NT2/D1 (cell line): ENCODE results near the gene OTOP2.
"Not testable (repeated sequence)": the region's sequence is repeated elsewhere in the genome, so short reads cannot be mapped to it uniquely, and the experiment has no call there.

ENCODE experiments used
- YY1 ChIP-seq: IDR thresholded peaks from 2 replicates; pipeline ENCODE4 v1.6.1; 2011; ENCODE audit not compliant: insufficient read length, insufficient read depth
- ZNF274 ChIP-seq: IDR thresholded peaks from 2 replicates; pipeline ENCODE4 v1.6.1; 2011; ENCODE audit warnings: mild to moderate bottlenecking, low read depth, low read length

- not testable (repeated sequence) for TF ChIP-seq ZNF274, YY1
These were observed 15.0 kb upstream of the OTOP2 start for GRCh38 chr17:74909097-74909496.
